Heart right ventricle (tissue), 16 donors: ENCODE measurements around the gene RNF180. TPM values are rescaled to one million over a fixed set of nuclear protein-coding genes. Genes with fewer than 3 reads are reported as not detected.

ENCODE experiments used
- ATAC-seq, 8 donors: fragments of 200-7000 bp; cut with Tn5 transposase; one replicate each; pipeline ENCODE4 v1.9.1; 2020; ENCODE audit warnings: mild to moderate bottlenecking in 8 of 8, moderate library complexity in 8 of 8, moderate number of reproducible peaks in 1 of 8
- DNase-seq, 2 donors: peaks; one replicate each; pipeline ENCODE4 v3.0.0-alpha.2; 2020
- H3K27ac ChIP-seq, 10 donors: fragments of 200-600 bp; sonication (generic) in 2 of 10; one replicate each; pipeline versions ENCODE4 v1.5.0 to v1.8.0; 2020 to 2022; ENCODE audit warnings: mild to moderate bottlenecking in 3 of 10
- H3K27me3 ChIP-seq, 7 donors: fragments of 200-600 bp; one replicate each; pipeline ENCODE4 v1.8.0; 2021 to 2022; ENCODE audit warnings: mild to moderate bottlenecking in 2 of 7
- H3K36me3 ChIP-seq, 9 donors: fragments of 200-600 bp; sonication (generic) in 1 of 9; one replicate each; pipeline versions ENCODE4 v1.5.0 to v1.8.0; 2020 to 2022; ENCODE audit warnings: mild to moderate bottlenecking in 2 of 9
- H3K4me1 ChIP-seq, 9 donors: fragments of 200-600 bp; sonication (generic) in 1 of 9; one replicate each; pipeline versions ENCODE4 v1.5.0 to v1.8.0; 2020 to 2022; ENCODE audit warnings: mild to moderate bottlenecking in 4 of 9
- H3K4me3 ChIP-seq, 10 donors: fragments of 200-600 bp; sonication (generic) in 2 of 10; one replicate each; pipeline versions ENCODE4 v1.5.0 to v1.8.0; 2020 to 2022; ENCODE audit warnings: mild to moderate bottlenecking in 7 of 10, moderate library complexity in 2 of 10
- H3K9me3 ChIP-seq, 11 donors: fragments of 200-600 bp in 10 of 11; sonication (generic) in 2 of 11; one replicate each; pipeline versions ENCODE4 v1.5.0 to v1.8.0; 2013 to 2022; ENCODE audit warnings: mild to moderate bottlenecking in 2 of 11, control low read depth in 1 of 11, moderate library complexity in 1 of 11
- WGBS, 2 donors: extraction: QIAGEN DNeasy Blood & Tissue Kit; methylation state at CpG; one replicate each; pipeline ENCODE4 v1.1.7; 2013; ENCODE audit warnings: inconsistent platforms in 1 of 2; 5-methylcytosine and 5-hydroxymethylcytosine counted together
- intact Hi-C, 10 donors: fragments of 100-400 bp; cut with DNase I; formaldehyde crosslinking; loops; one replicate each; pipeline versions ENCODE4 v1.11.1 to v1.14.2; 2022
- polyA plus RNA-seq, 2 donors: library from polyadenylated mRNA; stranded (reverse); fragments of 200-250 nt; gene quantifications; one replicate each; pipeline ENCODE4 v1.2.3, GENCODE V29; 2013
- total RNA-seq, 10 donors: library from RNA; stranded (reverse); fragmentation: NEBNext Ultra II Directional in 3 of 10; extraction: Animal tissue kit (Norgen Biotek cat#: 25700) in 3 of 10; gene quantifications; one replicate each; pipeline versions ENCODE4 v1.2.1 to v1.2.4, GENCODE V29; 2021 to 2023
- TF ChIP-seq, protein P1 (sequence below), 9 donors: fragments of 200-600 bp; sonication (generic) in 2 of 9; IDR thresholded peaks; one replicate each; pipeline versions ENCODE4 v1.5.0 to v1.8.0; 2021 to 2022; ENCODE audit warnings: antibody characterized with exemption in 9 of 9, mild to moderate bottlenecking in 5 of 9, moderate library complexity in 1 of 9
- donor health status: Arrhythmogenic right ventricular cardiomyopathy.
- donor health status: ischemic (EF 13 %, LVEDD 7.1; RV severe dilation, severe dysfunction).
- donor health status: healthy with polysubstance abuse.
- donor health status: DM: no; HTN: yes; CAD: no.
- donor health status: DM: no; HTN: no; CAD: no.
- donor health status: ischemic (EF 25% LVEDD 6.9; RV normal size, moderate dysfunction).
- donor health status: ischemic (EF 25% LVEDD 5.7; RV mildly dilated, moderate dysfunction).
- donor health status: healthy.
- donor health status: DM: yes; HTN: yes; CAD: no.
- donor health status: Ischemic cardiomyopathy.
- donor health status: ischemic (EF 35%, LVEDD 5.7; RV mildly dilated, moderate dysfunction).
- donor health status: nonischemic (EF 11% LVEDD 7.7; RV severe dilation, severe dysfunction).
- donor health status: DM: yes; HTN: yes; CAD: no.
- donor health status: PGD.
- donor health status: ischemic (EF 29% LVEDD 5.4; RV normal size, mild dysfunction).
- donor health status: nonischemic (EF 23%, LVEDD 6.1; RV moderate dilation, normal function).

RNF180 gene
- total and polyA plus RNA-seq, 12 donors = 1.0 to 20.6 (median 13.7) TPM

GRCh38 chr5:64344501-64344900 is 178.9 kb downstream of the RNF180 start:
- ATAC-seq = no peak
- no peak for DNase-seq
- TF ChIP-seq, protein P1, sequence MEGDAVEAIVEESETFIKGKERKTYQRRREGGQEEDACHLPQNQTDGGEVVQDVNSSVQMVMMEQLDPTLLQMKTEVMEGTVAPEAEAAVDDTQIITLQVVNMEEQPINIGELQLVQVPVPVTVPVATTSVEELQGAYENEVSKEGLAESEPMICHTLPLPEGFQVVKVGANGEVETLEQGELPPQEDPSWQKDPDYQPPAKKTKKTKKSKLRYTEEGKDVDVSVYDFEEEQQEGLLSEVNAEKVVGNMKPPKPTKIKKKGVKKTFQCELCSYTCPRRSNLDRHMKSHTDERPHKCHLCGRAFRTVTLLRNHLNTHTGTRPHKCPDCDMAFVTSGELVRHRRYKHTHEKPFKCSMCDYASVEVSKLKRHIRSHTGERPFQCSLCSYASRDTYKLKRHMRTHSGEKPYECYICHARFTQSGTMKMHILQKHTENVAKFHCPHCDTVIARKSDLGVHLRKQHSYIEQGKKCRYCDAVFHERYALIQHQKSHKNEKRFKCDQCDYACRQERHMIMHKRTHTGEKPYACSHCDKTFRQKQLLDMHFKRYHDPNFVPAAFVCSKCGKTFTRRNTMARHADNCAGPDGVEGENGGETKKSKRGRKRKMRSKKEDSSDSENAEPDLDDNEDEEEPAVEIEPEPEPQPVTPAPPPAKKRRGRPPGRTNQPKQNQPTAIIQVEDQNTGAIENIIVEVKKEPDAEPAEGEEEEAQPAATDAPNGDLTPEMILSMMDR (IDR thresholded peaks at IDR 0.05) = no peak
- 93 to 96% methylated on average over 1 of the region's 1 CpG for WGBS, 2 donors
- Histone ChIP-seq H3K27me3 (no peaks in the 10 kb centered on the region), H3K4me1 (peaks cover 0 to 9% (median 0%) of the 10 kb centered on the region in 9 donors), H3K36me3 (peaks cover 0 to 2% (median 0%) of the 10 kb centered on the region in 9 donors), H3K9me3 (peaks cover 0 to 17% (median 8%) of the 10 kb centered on the region in 11 donors), H3K4me3 (no peak overlapping the region), H3K27ac (no peak overlapping the region)
- intact Hi-C loops = loop anchor here in 1 of 10 donors (10.0 kb wide), 2 partner anchors 110 to 250 kb away; no protein-coding TSS in a partner anchor

GRCh38 chr5:64347309-64347708 is 181.7 kb downstream of the RNF180 start:
- intact Hi-C loops = loop anchor here in 1 of 10 donors (10.0 kb wide), 2 partner anchors 113 to 247 kb away; no protein-coding TSS in a partner anchor
- no peak for DNase-seq
- peaks cover 0 to 9% (median 0%) of the 10 kb centered on the region in 9 donors for H3K4me1 ChIP-seq

GRCh38 chr5:64364426-64364825 is 198.8 kb downstream of the RNF180 start:
- H3K36me3 ChIP-seq = no peaks in the 10 kb centered on the region
- H3K4me1 ChIP-seq = no peaks in the 10 kb centered on the region
- H3K27ac ChIP-seq = no peak overlapping the region
- TF ChIP-seq, protein P1 (IDR thresholded peaks at IDR 0.05) = no peak
- no peak overlapping the region for H3K4me3 ChIP-seq
- WGBS, 2 donors = 67 to 79% methylated on average over 3 of the region's 3 CpGs
- no peak for ATAC-seq
- H3K27me3 ChIP-seq = no peaks in the 10 kb centered on the region
- H3K9me3 ChIP-seq = peaks cover 0 to 56% (median 12%) of the 10 kb centered on the region in 11 donors
- intact Hi-C loops = no loop called here
- no peak for DNase-seq

More at GRCh38 chr5:64347309-64347708, 181.7 kb downstream of the RNF180 start:
- no peak for ATAC-seq
- TF ChIP-seq, protein P1 (IDR thresholded peaks at IDR 0.05) = peak in 1 of 9 donors; percentile 14
- Histone ChIP-seq H3K27ac (no peak overlapping the region), H3K9me3 (peaks cover 0 to 25% (median 8%) of the 10 kb centered on the region in 11 donors), H3K36me3 (no peaks in the 10 kb centered on the region), H3K27me3 (no peaks in the 10 kb centered on the region), H3K4me3 (no peak overlapping the region)

- intact Hi-C loops = no loop called here
- ATAC-seq (no peak), DNase-seq (no peak)
- Histone ChIP-seq H3K9me3 (peaks cover 0 to 19% (median 0%) of the 10 kb centered on the region in 11 donors), H3K36me3 (no peaks in the 10 kb centered on the region), H3K4me3 (no peak overlapping the region), H3K27ac (no peak overlapping the region), H3K4me1 (no peaks in the 10 kb centered on the region), H3K27me3 (no peaks in the 10 kb centered on the region)
- TF ChIP-seq, protein P1 (IDR thresholded peaks at IDR 0.05) = peak in 1 of 9 donors; percentile 8
Observed at GRCh38 chr5:64384765-64385164, 219.1 kb downstream of the RNF180 start.
